ENCODE data around the gene KCNG4. TPM values are rescaled to one million over a fixed set of nuclear protein-coding genes. Genes with fewer than 3 reads are reported as not detected.
"Not testable (repeated sequence)": the region's sequence is repeated elsewhere in the genome, so short reads cannot be mapped to it uniquely, and the experiment has no call there.

The KCNG4 gene
- total RNA-seq, 1 donor from 2014 or later = not detected

DNA sequence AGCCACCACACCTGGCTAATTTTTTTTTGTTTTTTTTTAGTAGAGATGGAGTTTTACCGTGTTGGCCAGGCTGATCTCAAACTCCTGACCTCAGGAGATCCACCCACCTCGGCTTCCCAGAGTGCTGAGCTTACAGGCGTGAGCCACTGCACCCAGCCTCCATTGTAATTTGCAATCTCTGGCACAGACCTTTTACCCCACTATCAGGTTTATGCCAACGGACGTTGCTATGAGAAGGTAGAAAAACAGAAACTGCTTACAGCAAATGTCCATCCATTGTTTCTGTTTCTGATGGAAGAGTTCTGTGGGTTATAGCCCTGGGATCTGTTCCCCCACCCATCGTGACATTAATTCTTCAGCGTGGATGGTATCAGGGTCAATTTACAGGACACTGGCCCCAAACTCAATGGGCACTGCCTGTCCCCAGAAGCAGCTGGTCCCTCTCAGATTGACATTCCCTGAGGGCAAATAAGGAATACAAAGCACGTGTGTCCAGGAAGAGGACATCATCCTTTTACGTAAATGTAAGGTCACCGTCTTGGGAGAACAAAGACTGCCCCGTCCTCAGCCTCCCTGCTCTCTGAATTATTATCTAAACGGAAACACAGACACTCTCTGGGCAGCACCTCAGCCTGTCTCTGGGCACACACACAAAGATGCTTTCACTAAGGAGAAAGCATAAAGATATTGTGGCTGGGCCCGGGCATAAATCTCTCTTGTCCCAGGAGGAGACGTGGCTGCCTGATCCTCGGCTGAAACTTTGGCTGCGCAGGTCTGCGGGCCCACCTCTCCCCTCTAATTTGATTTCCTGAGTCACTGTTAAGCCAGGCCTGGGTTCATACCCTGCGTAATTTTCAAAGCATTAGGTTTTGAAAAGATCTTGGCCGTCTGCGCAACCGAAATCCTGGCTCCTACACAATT is 5.2 kb downstream of the KCNG4 start:
- no peak for ATAC-seq

DNA sequence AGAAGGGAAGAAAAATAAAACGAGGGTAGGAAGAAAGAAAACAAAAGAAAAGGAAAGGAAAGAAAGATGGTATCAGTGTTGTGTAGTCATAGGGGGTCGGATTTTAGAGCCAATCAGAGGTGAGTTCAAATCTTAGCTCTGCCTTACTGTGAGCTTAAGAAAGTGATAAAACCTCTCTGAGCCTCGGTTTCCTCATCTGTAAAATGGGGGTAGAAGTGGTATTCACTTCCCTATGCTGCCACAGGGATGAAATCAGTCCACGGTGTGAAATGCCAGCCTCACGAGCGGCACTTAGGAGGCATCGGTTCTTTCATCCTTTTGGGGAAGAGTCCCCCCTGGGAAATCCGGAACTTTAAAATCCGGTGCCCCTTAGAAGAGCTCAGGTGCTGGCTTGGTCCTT is 6.1 kb downstream of the KCNG4 start:
- no peak for ATAC-seq

DNA sequence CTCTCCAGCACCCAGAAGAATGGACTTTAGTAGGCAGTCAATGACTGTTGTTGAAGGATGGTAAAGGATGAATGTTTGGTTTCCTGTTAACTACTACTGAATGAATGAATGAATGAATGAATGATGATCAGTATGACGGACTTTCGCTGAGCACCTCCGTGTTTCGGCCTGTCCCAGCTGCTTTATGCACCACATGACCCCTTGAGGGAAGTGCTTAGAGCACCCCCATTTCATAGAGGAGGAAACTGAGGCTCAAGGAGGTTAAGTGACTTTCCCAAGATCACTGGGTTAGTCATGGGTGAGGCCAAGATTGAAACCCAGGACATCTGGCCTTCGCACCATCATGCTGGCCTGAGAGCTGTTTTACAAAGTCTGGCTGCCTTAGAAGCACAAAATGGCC is 6.8 kb downstream of the KCNG4 start:
- ATAC-seq = no peak

DNA sequence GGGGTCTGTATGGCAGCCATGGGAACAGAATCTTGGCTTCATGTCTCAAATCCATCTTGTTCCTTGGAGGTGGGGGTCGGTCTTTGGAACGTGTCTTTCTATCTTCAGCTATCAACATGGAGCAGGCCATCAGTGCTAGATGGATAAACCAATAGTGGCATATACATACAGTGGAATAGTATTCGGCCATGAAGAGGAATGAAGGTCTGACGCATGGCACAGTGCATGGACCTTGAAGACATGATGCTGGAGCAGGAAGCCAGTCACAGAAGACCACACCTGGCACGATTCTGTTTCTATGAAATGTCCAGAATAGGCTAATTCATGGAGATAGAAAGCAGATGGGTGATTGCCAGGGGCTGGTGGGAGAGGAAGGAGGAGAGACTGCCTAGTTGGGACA is 7.8 kb downstream of the KCNG4 start:
- no peak for ATAC-seq

GRCh38 chr16:84229471-84229870 is 10.3 kb downstream of the KCNG4 start:
- ATAC-seq = peak; percentile 24

- ATAC-seq = peak; percentile 34
Observed at GRCh38 chr16:84228256-84228838, 11.5 kb downstream of the KCNG4 start.

DNA sequence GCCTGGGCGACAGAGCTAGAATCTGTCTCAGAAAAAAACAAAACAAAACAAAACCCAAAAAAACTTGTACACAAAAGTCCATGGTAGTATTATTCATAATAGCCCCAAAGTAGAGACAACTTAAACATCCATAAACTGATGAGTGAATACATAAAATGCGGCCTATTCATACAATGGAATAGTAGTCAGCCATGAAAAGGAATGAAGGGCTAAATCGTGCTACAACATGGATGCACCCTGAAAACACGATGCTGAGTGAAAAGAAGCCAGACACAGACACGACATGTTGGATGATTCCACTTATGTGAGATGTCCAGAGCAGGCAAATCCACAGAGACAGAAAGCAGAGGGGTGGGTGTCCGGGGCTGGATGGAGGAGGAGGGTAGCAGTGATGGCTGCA is 12.3 kb downstream of the KCNG4 start:
- ATAC-seq = no peak

DNA sequence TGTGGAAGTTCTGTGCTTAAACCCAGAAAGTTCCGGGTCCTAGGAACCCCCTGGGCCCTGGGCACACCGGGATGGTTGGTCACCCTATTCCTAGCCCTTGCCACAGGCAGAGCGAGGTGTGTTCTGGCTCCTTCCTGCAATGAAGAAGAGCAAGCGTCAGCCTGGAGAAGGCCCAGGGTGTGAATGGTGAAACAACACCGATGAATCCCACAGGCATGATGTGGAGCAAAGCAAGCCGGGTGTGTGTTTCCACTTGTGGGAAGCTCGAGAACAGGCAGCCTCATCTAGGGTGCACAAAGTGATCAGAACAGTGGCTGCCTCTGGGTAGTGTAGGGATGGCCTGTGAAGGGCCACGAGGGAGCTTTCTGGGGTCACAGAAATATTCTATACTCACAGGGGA is 13.8 kb downstream of the KCNG4 start:
- no peak for ATAC-seq

- ATAC-seq = no peak
Observed at GRCh38 chr16:84225571-84225970, 14.2 kb downstream of the KCNG4 start.

- ATAC-seq = no peak
Observed at GRCh38 chr16:84225126-84225525, 14.7 kb downstream of the KCNG4 start.

GRCh38 chr16:84224554-84224953 is 15.3 kb downstream of the KCNG4 start:
- no peak for ATAC-seq

GRCh38 chr16:84223456-84223855 is 16.4 kb downstream of the KCNG4 start:
- ATAC-seq = no peak

- no peak for ATAC-seq
Observed at GRCh38 chr16:84220851-84221250, 19.0 kb downstream of the KCNG4 start.

DNA sequence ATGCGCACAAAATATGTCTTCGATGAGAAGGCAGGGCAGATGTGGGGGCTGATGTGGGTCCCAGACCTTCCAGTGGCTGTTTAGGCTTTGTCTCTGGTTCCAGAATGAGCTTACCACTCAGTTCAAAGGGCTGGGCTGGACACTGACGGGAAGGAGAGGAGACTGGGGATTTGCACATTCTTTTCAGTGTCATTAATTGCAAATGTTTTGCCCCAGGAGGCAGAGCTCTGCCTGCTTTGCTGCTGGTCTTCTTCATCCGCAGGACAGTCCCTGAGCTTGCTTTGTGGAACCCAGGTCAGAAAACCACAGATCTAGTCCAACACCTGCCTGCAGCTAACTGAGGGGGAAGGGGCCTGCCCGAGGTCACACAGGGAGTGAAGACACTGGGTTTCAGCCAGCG is 20.9 kb downstream of the KCNG4 start:
- no peak for ATAC-seq

- no peak for ATAC-seq
Observed at GRCh38 chr16:84218176-84218823, 21.5 kb downstream of the KCNG4 start.

GRCh38 chr16:84216144-84216543 is 23.7 kb downstream of the KCNG4 start:
- not testable (repeated sequence) for ATAC-seq

GRCh38 chr16:84215531-84215930 is 24.3 kb downstream of the KCNG4 start:
- ATAC-seq = no peak

GRCh38 chr16:84214451-84215066 is 25.3 kb downstream of the KCNG4 start:
- no peak for ATAC-seq

DNA sequence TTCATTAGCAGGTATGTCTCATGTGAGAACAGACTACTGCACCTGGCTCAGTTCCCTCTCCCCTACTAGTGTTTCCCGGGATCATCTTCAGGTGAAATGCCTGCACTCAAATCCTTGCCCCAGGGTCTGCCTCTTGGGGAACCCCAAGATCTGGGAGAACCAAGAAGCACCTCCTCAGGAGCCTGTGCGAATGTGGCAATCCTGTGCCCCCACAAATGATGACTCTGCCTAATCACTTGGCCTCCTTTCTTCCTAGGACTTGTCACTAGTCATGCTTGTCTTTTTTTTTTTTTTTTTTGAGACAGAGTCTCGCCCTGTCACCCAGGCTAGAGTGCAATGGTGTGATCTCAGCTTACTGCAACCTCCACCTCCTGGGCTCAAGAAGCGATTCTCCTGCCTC is 27.2 kb downstream of the KCNG4 start:
- no peak for ATAC-seq

DNA sequence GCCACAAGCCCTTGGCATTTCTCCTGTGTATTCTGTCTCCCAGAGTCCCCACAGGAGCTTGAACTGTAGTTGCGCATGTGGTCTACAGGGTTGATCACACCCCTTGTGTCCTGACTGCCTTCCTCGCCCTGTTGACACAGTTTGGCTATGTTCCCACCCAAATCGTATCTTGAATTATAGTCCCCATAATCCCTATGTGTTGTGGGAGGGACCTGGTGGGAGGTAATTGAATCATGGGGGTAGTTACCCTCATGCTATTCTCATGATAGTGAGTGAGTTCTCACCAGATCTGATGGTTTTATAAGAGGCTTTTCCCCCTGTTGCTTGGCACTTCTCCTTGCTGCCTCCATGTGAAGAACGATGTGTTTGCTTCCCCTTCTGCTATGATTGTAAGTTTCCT is 27.7 kb downstream of the KCNG4 start:
- no peak for ATAC-seq

- ATAC-seq = no peak
Observed at GRCh38 chr16:84209989-84210388, 29.8 kb downstream of the KCNG4 start.

- ATAC-seq = no peak
Observed at GRCh38 chr16:84207879-84208278, 31.9 kb downstream of the KCNG4 start.

DNA sequence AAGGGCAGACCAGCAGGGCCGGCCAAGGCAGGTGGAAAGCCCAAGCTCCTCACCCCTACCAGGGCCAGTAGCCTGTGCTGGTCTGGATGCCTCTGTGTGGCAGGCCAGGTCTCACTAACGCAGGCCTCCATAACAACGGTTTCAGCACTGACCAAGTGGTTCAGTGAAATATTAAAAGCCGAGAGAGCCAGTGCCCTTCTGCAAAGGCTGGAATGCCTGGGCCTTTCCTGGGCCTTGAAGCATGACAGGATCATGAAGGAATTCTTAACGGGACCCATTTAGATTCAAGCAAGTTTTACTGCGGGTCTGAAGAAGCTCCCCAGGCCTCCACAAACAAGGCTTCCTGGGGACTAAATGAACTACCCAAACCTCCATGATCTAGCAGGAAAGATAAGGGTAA is 32.6 kb downstream of the KCNG4 start:
- no peak for ATAC-seq
